SJSA1 (cell line): ENCODE results near the gene SCAF1. TPM values are rescaled to one million over a fixed set of nuclear protein-coding genes. Genes with fewer than 3 reads are reported as not detected.

Source experiments
- DNase-seq, 2 experiments: peaks; one replicate each; pipeline ENCODE4 v3.0.0-alpha.2; 2015 to 2020; ENCODE audit warnings: low spot score in 2 of 2, low read depth in 1 of 2
- H3K27ac ChIP-seq: fragments of 250-450 bp; sonication (Bioruptor Pico); 2 replicates; pipeline ENCODE4 v1.5.1; 2020; ENCODE audit warnings: mild to moderate bottlenecking, moderate library complexity
- H3K27me3 ChIP-seq: fragments of 250-450 bp; sonication (Bioruptor Pico); replicated peaks from 2 replicates; pipeline ENCODE4 v1.5.1; 2020; ENCODE audit warnings: mild to moderate bottlenecking, moderate library complexity
- H3K36me3 ChIP-seq: fragments of 250-450 bp; sonication (Bioruptor Pico); 2 replicates; pipeline ENCODE4 v1.5.1; 2020; ENCODE audit warnings: mild to moderate bottlenecking
- H3K4me1 ChIP-seq: fragments of 250-450 bp; sonication (Bioruptor Pico); replicated peaks from 2 replicates; pipeline ENCODE4 v1.6.1; 2021; ENCODE audit warnings: mild to moderate bottlenecking
- H3K4me3 ChIP-seq: fragments of 250-450 bp; sonication (Bioruptor Pico); 2 replicates; pipeline ENCODE4 v1.5.1; 2020; ENCODE audit warnings: mild to moderate bottlenecking
- H3K9me3 ChIP-seq: fragments of 250-450 bp; sonication (Bioruptor Pico); replicated peaks from 2 replicates; pipeline ENCODE4 v1.5.1; 2020; ENCODE audit warnings: mild to moderate bottlenecking
- total RNA-seq: library from RNA; depleted of rRNA; stranded (reverse); fragments of >200 nt; shearing (Covaris generic); gene quantifications from 2 replicates; pipeline ENCODE4 v1.2.3, GENCODE V29; 2014

SCAF1 gene
- total RNA-seq, 1 experiment from 2014 or later: 27.3 TPM

- peaks cover 80% of the 10 kb centered on the region for H3K36me3 ChIP-seq
- no peak for DNase-seq
Observed at GRCh38 chr19:49684983-49685553, 43.1 kb downstream of the SCAF1 start.

GRCh38 chr19:49685845-49686332 lies 43.9 kb downstream of the SCAF1 start:
- H3K27ac ChIP-seq: no peak overlapping the region
- peaks cover 2% of the 10 kb centered on the region; the same call in 1 of the 2 replicates for H3K27me3 ChIP-seq
- no peak overlapping the region for H3K4me3 ChIP-seq
- H3K36me3 ChIP-seq: peaks cover 72% of the 10 kb centered on the region
- no peak for DNase-seq
- no peaks in the 10 kb centered on the region for H3K9me3 ChIP-seq
- H3K4me1 ChIP-seq: peaks cover 7% of the 10 kb centered on the region

More at GRCh38 chr19:49684983-49685553, 43.1 kb downstream of the SCAF1 start:
- Histone ChIP-seq H3K9me3 (no peaks in the 10 kb centered on the region), H3K27ac (no peak overlapping the region), H3K27me3 (no peaks in the 10 kb centered on the region), H3K4me1 (peaks cover 9% of the 10 kb centered on the region), H3K4me3 (no peak overlapping the region)

- Histone ChIP-seq H3K27ac (no peak overlapping the region), H3K4me1 (peaks cover 12% of the 10 kb centered on the region), H3K9me3 (no peaks in the 10 kb centered on the region), H3K27me3 (peaks cover 9% of the 10 kb centered on the region; the same call in 1 of the 2 replicates), H3K4me3 (no peak overlapping the region), H3K36me3 (peaks cover 65% of the 10 kb centered on the region)
- DNase-seq: no peak
Observed at GRCh38 chr19:49686503-49687088, 44.6 kb downstream of the SCAF1 start.

- Histone ChIP-seq H3K27ac (no peak overlapping the region), H3K36me3 (peaks cover 60% of the 10 kb centered on the region), H3K9me3 (no peaks in the 10 kb centered on the region), H3K4me3 (no peak overlapping the region), H3K4me1 (peaks cover 12% of the 10 kb centered on the region), H3K27me3 (peaks cover 9% of the 10 kb centered on the region; the same call in 1 of the 2 replicates)
- DNase-seq: no peak
Observed at GRCh38 chr19:49687150-49687549, 45.1 kb downstream of the SCAF1 start.

GRCh38 chr19:49687566-49688316 lies 45.7 kb downstream of the SCAF1 start:
- H3K27me3 ChIP-seq: peaks cover 9% of the 10 kb centered on the region; the same call in 1 of the 2 replicates
- no peak overlapping the region for H3K4me3 ChIP-seq
- peaks cover 12% of the 10 kb centered on the region for H3K4me1 ChIP-seq
- no peak for DNase-seq
- H3K36me3 ChIP-seq: peaks cover 54% of the 10 kb centered on the region
- H3K27ac ChIP-seq: no peak overlapping the region
- H3K9me3 ChIP-seq: no peaks in the 10 kb centered on the region

GRCh38 chr19:49688531-49689132 lies 46.6 kb downstream of the SCAF1 start:
- Histone ChIP-seq H3K27ac (no peak overlapping the region), H3K4me1 (peaks cover 12% of the 10 kb centered on the region), H3K9me3 (no peaks in the 10 kb centered on the region), H3K4me3 (no peak overlapping the region), H3K36me3 (peaks cover 45% of the 10 kb centered on the region), H3K27me3 (peaks cover 9% of the 10 kb centered on the region; the same call in 1 of the 2 replicates)
- DNase-seq: no peak

- Histone ChIP-seq H3K4me1 (peaks cover 12% of the 10 kb centered on the region), H3K9me3 (no peaks in the 10 kb centered on the region), H3K27me3 (peaks cover 9% of the 10 kb centered on the region; the same call in 1 of the 2 replicates), H3K27ac (no peak within 1 kb of the TSS), H3K36me3 (peaks cover 37% of the 10 kb centered on the region), H3K4me3 (no peak within 1 kb of the TSS)
- DNase-seq: no peak
Observed at GRCh38 chr19:49689133-49690078, 47.4 kb downstream of the SCAF1 start, which contains the start of gene ADM5. ADM5 (plus strand) TSS chr19:49689594; CDS start chr19:49689838, 244 bp downstream.

GRCh38 chr19:49690079-49690655 lies 48.2 kb downstream of the SCAF1 start:
- peaks cover 30% of the 10 kb centered on the region for H3K36me3 ChIP-seq
- no peak for DNase-seq
- H3K9me3 ChIP-seq: no peaks in the 10 kb centered on the region
- no peak overlapping the region for H3K4me3 ChIP-seq
- H3K27me3 ChIP-seq: peaks cover 9% of the 10 kb centered on the region; the same call in 1 of the 2 replicates
- no peak overlapping the region for H3K27ac ChIP-seq
- H3K4me1 ChIP-seq: peaks cover 12% of the 10 kb centered on the region

- no peak within 1 kb of the TSS for H3K4me3 ChIP-seq
Observed at GRCh38 chr19:49690656-49691242, 48.7 kb downstream of the SCAF1 start, which contains the start of gene CPT1C. CPT1C (plus strand) TSS chr19:49691116; CDS start chr19:49692253, 1,137 bp downstream.

GRCh38 chr19:49691243-49692146 lies 49.5 kb downstream of the SCAF1 start:
- DNase-seq: no peak
- no peaks in the 10 kb centered on the region for H3K9me3 ChIP-seq
- no peak overlapping the region for H3K27ac ChIP-seq
- H3K4me3 ChIP-seq: no peak overlapping the region
- H3K36me3 ChIP-seq: peaks cover 18% of the 10 kb centered on the region
- peaks cover 9% of the 10 kb centered on the region; the same call in 1 of the 2 replicates for H3K27me3 ChIP-seq
- H3K4me1 ChIP-seq: peaks cover 12% of the 10 kb centered on the region

More at GRCh38 chr19:49690656-49691242, 48.7 kb downstream of the SCAF1 start, which contains the start of gene CPT1C:
- H3K4me1 ChIP-seq: peaks cover 12% of the 10 kb centered on the region
- H3K27me3 ChIP-seq: peaks cover 9% of the 10 kb centered on the region; the same call in 1 of the 2 replicates
- no peak within 1 kb of the TSS for H3K27ac ChIP-seq
- no peaks in the 10 kb centered on the region for H3K9me3 ChIP-seq
- DNase-seq: no peak
- peaks cover 25% of the 10 kb centered on the region for H3K36me3 ChIP-seq

GRCh38 chr19:49692147-49692506 lies 50.1 kb downstream of the SCAF1 start:
- no peak for DNase-seq
- Histone ChIP-seq H3K27me3 (peaks cover 9% of the 10 kb centered on the region; the same call in 1 of the 2 replicates), H3K4me3 (no peak overlapping the region), H3K27ac (no peak overlapping the region), H3K36me3 (peaks cover 15% of the 10 kb centered on the region), H3K4me1 (peaks cover 12% of the 10 kb centered on the region), H3K9me3 (no peaks in the 10 kb centered on the region)
